B cell (primary cell): ENCODE measurements around the gene CEACAM1. TPM values are rescaled to one million over a fixed set of nuclear protein-coding genes. Genes with fewer than 3 reads are reported as not detected.

Experiments used
- ATAC-seq: fragments of 200-7000 bp; cut with Tn5 transposase; one replicate; pipeline ENCODE4 v1.10.0; 2021; ENCODE audit warnings: low read depth, mild to moderate bottlenecking, moderate number of reproducible peaks, moderate library complexity
- CTCF ChIA-PET: fragments of 350-600 bp; sonication (Branson Sonifier 250); formaldehyde crosslinking; loops from one replicate; lab custom pipeline; 2021; ENCODE audit warnings: antibody characterized with exemption, inconsistent platforms; lab: Charles Lee
- POLR2A ChIA-PET: fragments of 350-600 bp; sonication (Branson Sonifier 250); formaldehyde crosslinking; loops from one replicate; lab custom pipeline; 2021; ENCODE audit warnings: antibody characterized with exemption; lab: Charles Lee
- DNase-seq: peaks from one replicate; pipeline ENCODE4 v3.0.0; 2013
- H2AFZ ChIP-seq: 2 replicates; pipeline ENCODE4 v1.6.1; 2012; ENCODE audit warnings: mild to moderate bottlenecking, low read depth, low read length; ENCODE audit not compliant: insufficient read depth, poor library complexity, severe bottlenecking
- H3K27ac ChIP-seq, 2 donors: 1 replicate in 1 of 2; 2 replicates in 1 of 2; pipeline ENCODE4 v1.5.1; 2012 to 2013; ENCODE audit warnings: low read length in 2 of 2, mild to moderate bottlenecking in 2 of 2, moderate library complexity in 1 of 2
- H3K27me3 ChIP-seq, 4 experiments: fragments of 200-600 bp in 1 of 4; sonication (generic) in 1 of 4; replicated peaks in 1 of 4; 1 replicate in 2 of 4; 2 replicates in 2 of 4; pipeline versions ENCODE4 v1.6.1 to v1.7.0; 2013 to 2016; ENCODE audit warnings: low read length in 3 of 4, mild to moderate bottlenecking in 2 of 4, mixed read lengths in 1 of 4, moderate library complexity in 1 of 4; ENCODE audit not compliant: insufficient read depth in 4 of 4, control insufficient read depth in 3 of 4; ENCODE audit errors: control extremely low read depth in 1 of 4
- H3K36me3 ChIP-seq, 2 experiments: replicated peaks in 1 of 2; 1 replicate in 1 of 2; 2 replicates in 1 of 2; pipeline versions ENCODE4 v1.6.1 to v1.7.1; 2013; ENCODE audit warnings: low read length in 1 of 2; ENCODE audit not compliant: insufficient read depth in 2 of 2, control insufficient read depth in 1 of 2; ENCODE audit errors: control extremely low read depth in 1 of 2, extremely low read depth in 1 of 2
- H3K4me1 ChIP-seq, 2 donors: fragments of 200-600 bp in 1 of 2; sonication (generic) in 1 of 2; 1 replicate in 1 of 2; 2 replicates in 1 of 2; pipeline versions ENCODE4 v1.5.1 to v1.6.1; 2013 to 2017; ENCODE audit warnings: low read length in 2 of 2; ENCODE audit not compliant: control insufficient read depth in 2 of 2, insufficient read depth in 2 of 2
- H3K4me2 ChIP-seq: replicated peaks from 2 replicates; pipeline ENCODE3; 2012; ENCODE audit warnings: mild to moderate bottlenecking, low read depth, low read length; ENCODE audit not compliant: poor library complexity, severe bottlenecking
- H3K4me3 ChIP-seq, 5 experiments: fragments of 200-600 bp in 1 of 5; sonication (generic) in 1 of 5; 1 replicate in 3 of 5; 2 replicates in 2 of 5; pipeline versions ENCODE4 v1.5.1 to v1.7.0; 2011 to 2016; ENCODE audit warnings: low read length in 4 of 5, mild to moderate bottlenecking in 4 of 5, low read depth in 2 of 5, control low read depth in 1 of 5, moderate library complexity in 1 of 5; ENCODE audit not compliant: insufficient read depth in 1 of 5; ENCODE audit errors: control extremely low read depth in 1 of 5, extremely low read depth in 1 of 5
- H3K79me2 ChIP-seq: fragments of 200-600 bp; sonication (generic); one replicate; pipeline ENCODE4 v1.6.0; 2016; ENCODE audit warnings: low read length; ENCODE audit not compliant: control insufficient read depth, insufficient read depth
- H3K9ac ChIP-seq: fragments of 200-600 bp; sonication (generic); 2 replicates; pipeline ENCODE4 v1.6.1; 2017; ENCODE audit warnings: mild to moderate bottlenecking, low read length, moderate library complexity
- H3K9me3 ChIP-seq, 3 donors: one replicate each; pipeline versions ENCODE4 v1.6.1 to v1.7.1; 2013; ENCODE audit warnings: low read length in 2 of 3; ENCODE audit not compliant: control insufficient read depth in 2 of 3, insufficient read depth in 1 of 3; ENCODE audit errors: control extremely low read depth in 1 of 3
- H4K20me1 ChIP-seq: 2 replicates; pipeline ENCODE4 v1.6.0; 2012; ENCODE audit warnings: mild to moderate bottlenecking, low read length; ENCODE audit not compliant: insufficient read depth, control insufficient read depth, poor library complexity, severe bottlenecking
- H3K27ac Mint-ChIP-seq: one replicate; pipeline ENCODE4 v1.8.0; 2021; ENCODE audit warnings: mixed read lengths
- H3K27me3 Mint-ChIP-seq: one replicate; pipeline ENCODE4 v1.8.0; 2021; ENCODE audit warnings: mixed read lengths
- H3K4me1 Mint-ChIP-seq: one replicate; pipeline ENCODE4 v1.8.0; 2021; ENCODE audit warnings: mixed read lengths
- H3K4me3 Mint-ChIP-seq: one replicate; pipeline ENCODE4 v1.8.0; 2021; ENCODE audit warnings: mixed read lengths
- H3K9me3 Mint-ChIP-seq: one replicate; pipeline ENCODE4 v1.8.0; 2022; ENCODE audit warnings: mixed read lengths; ENCODE audit not compliant: insufficient read depth
- EZH2 ChIP-seq: IDR thresholded peaks from 2 replicates; pipeline ENCODE4 v1.6.1; 2012; ENCODE audit warnings: borderline replicate concordance, low read depth, mild to moderate bottlenecking, moderate library complexity, low read length; ENCODE audit not compliant: insufficient read depth, poor library complexity, severe bottlenecking
- WGBS: methylation state at CpG from one replicate; pipeline ENCODE4 v1.1.5; 2013; ENCODE audit warnings: missing lambda C conversion rate; ENCODE audit not compliant: insufficient coverage; 5-methylcytosine and 5-hydroxymethylcytosine counted together
- intact Hi-C: fragments of 100-400 bp; cut with micrococcal nuclease; formaldehyde crosslinking; loops from one replicate; pipeline ENCODE4 v1.10.0; 2022
- polyA plus RNA-seq: library from polyadenylated mRNA; depleted of rRNA; stranded (reverse); fragments of >200 nt; gene quantifications from 2 replicates; pipeline ENCODE4 v1.2.3, GENCODE V29; 2012
- total RNA-seq, 2 donors: library from RNA; stranded (reverse); fragments of 120-200 nt in 1 of 2; gene quantifications; 1 replicate in 1 of 2; 2 replicates in 1 of 2; pipeline versions ENCODE4 v1.2.3 to v1.2.4, GENCODE V29; 2013 to 2022
- TF ChIP-seq, protein P1 (sequence below): fragments of 200-600 bp; IDR thresholded peaks from one replicate; pipeline ENCODE4 v1.8.0; 2022; ENCODE audit warnings: antibody characterized with exemption, mild to moderate bottlenecking

CEACAM1 gene
- total and polyA plus RNA-seq, 2 donors (not counting 1 experiment from before 2014, with no cell fraction given), result 8.8 to 14.6 TPM

DNA sequence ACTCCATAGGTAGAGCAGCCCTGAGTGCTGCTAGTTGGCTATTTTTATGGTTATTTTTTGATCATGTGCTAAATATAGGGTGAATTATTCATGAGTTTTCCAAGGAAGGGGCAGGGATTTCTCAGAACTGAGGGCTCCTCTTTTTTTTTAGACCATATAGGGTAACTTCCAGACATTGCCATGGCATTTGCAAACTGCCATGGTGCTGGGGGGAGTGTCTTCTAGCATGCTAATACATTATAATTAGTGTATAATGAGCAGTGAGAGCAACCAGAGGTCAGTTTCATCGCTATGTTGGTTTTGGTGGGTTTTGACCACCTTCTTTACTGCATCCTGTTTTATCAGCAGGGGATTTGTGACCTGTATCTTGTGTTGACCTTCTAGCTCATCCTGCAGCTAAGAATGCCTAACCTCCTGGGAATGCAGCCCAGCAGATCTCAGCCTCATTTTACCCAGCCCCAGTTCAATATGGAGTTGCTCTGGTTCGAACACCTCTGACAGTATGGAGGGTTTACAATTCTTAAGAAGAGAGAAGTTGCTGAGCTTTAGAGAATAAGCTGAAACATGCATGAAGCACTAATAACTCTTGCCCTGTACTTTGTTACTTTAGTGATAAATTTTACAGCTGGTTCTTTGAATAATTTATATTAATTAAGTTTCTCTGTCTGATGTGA is 31.7 kb downstream of the CEACAM1 start:
- H3K9ac ChIP-seq, result no peak overlapping the region

DNA sequence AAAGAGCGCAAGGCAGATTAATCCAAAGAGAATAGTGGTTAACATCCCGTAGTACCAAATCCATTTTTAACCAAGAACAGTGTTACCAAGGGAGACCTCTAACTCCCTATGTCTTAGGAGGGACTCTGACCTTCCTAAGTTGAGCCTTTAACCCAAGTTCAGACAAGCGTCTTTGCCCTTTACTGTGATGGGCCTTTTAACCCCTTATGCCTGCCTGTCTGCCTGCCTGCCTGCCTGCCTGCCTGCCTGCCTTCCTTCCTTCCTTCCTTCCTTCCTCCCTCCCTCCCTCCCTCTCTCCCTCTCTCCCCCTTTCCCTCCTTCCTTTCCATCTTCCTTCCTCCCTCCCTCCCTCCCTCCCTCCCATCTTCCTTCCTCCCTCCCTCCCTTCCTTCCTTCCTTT is 32.6 kb downstream of the CEACAM1 start:
- Histone ChIP-seq H3K4me2 (no peak overlapping the region), H3K36me3 (no peaks in the 10 kb centered on the region), H3K9ac (no peak overlapping the region), H3K4me3 (no peak overlapping the region), H3K4me1 (peaks cover 27% of the 10 kb centered on the region in 2 donors), H3K27me3 (no peaks in the 10 kb centered on the region), H4K20me1 (no peaks in the 10 kb centered on the region), H3K9me3 (no peaks in the 10 kb centered on the region), H3K79me2 (no peaks in the 10 kb centered on the region), H2AFZ (no peak overlapping the region), H3K27ac (no peak overlapping the region)
- TF ChIP-seq EZH2, result no peak
- TF ChIP-seq, protein P1, sequence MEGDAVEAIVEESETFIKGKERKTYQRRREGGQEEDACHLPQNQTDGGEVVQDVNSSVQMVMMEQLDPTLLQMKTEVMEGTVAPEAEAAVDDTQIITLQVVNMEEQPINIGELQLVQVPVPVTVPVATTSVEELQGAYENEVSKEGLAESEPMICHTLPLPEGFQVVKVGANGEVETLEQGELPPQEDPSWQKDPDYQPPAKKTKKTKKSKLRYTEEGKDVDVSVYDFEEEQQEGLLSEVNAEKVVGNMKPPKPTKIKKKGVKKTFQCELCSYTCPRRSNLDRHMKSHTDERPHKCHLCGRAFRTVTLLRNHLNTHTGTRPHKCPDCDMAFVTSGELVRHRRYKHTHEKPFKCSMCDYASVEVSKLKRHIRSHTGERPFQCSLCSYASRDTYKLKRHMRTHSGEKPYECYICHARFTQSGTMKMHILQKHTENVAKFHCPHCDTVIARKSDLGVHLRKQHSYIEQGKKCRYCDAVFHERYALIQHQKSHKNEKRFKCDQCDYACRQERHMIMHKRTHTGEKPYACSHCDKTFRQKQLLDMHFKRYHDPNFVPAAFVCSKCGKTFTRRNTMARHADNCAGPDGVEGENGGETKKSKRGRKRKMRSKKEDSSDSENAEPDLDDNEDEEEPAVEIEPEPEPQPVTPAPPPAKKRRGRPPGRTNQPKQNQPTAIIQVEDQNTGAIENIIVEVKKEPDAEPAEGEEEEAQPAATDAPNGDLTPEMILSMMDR, result no peak
- no peaks in the 10 kb centered on the region for H3K9me3 Mint-ChIP-seq
- ChIA-PET CTCF (interaction anchor here (1.0 to 1.5 kb wide), 2 partner anchors 12 to 34 kb away, joined by 3 to 5 read pairs; no protein-coding TSS in a partner anchor), POLR2A (no interaction called here)
- DNase-seq, result no peak
- ATAC-seq, result no peak
- peak overlapping the region; percentile 63 for H3K27ac Mint-ChIP-seq
- H3K27me3 Mint-ChIP-seq, result no peaks in the 10 kb centered on the region
- peaks cover 30% of the 10 kb centered on the region for H3K4me1 Mint-ChIP-seq
- intact Hi-C loops, result loop anchor here (5.0 kb wide), 1 partner anchor 43 kb away; no protein-coding TSS in a partner anchor
- H3K4me3 Mint-ChIP-seq, result no peak overlapping the region
- 97% methylated on average over 3 of the region's 3 CpGs for WGBS

More for the DNA sequence above, 31.7 kb downstream of the CEACAM1 start:
- Histone ChIP-seq H3K79me2 (no peaks in the 10 kb centered on the region), H4K20me1 (no peaks in the 10 kb centered on the region), H3K9me3 (no peaks in the 10 kb centered on the region), H2AFZ (peak overlapping the region; percentile 16), H3K4me2 (peak overlapping the region; percentile 31), H3K27ac (peak overlapping the region; percentile 65 to 77), H3K4me1 (peaks cover 27% of the 10 kb centered on the region in 2 donors), H3K4me3 (no peak overlapping the region), H3K36me3 (no peaks in the 10 kb centered on the region), H3K27me3 (no peaks in the 10 kb centered on the region)
- H3K27ac Mint-ChIP-seq, result peak overlapping the region; percentile 93
- no peak for ATAC-seq
- WGBS, result no CpG with 5 or more reads among the region's 2 CpGs
- ChIA-PET POLR2A (no interaction called here), CTCF (interaction anchor here (1.5 to 4.6 kb wide), 4 partner anchors 11 to 44 kb away, joined by 3 to 29 read pairs (median 16); partner anchors contain the start of gene CEACAM1)
- peaks cover 30% of the 10 kb centered on the region for H3K4me1 Mint-ChIP-seq
- H3K27me3 Mint-ChIP-seq, result no peaks in the 10 kb centered on the region
- H3K9me3 Mint-ChIP-seq, result no peaks in the 10 kb centered on the region
- DNase-seq, result no peak
- intact Hi-C loops, result loop anchor here (1.0 to 5.0 kb wide), 2 partner anchors 30 to 44 kb away; no protein-coding TSS in a partner anchor
- H3K4me3 Mint-ChIP-seq, result no peak overlapping the region
- TF ChIP-seq, protein P1, result no peak
- no peak for TF ChIP-seq EZH2
